ENCODE data around the gene TNFAIP6.
"Not testable (repeated sequence)": the region's sequence is repeated elsewhere in the genome, so short reads cannot be mapped to it uniquely, and the experiment has no call there.

The TNFAIP6 gene

GRCh38 chr2:151410485-151410834 is 53.1 kb downstream of the TNFAIP6 start:
- in situ Hi-C loops (cut with MboI; ENCODE audit: low sequenced_read_pairs), result no loop called here

GRCh38 chr2:151417650-151418049 is 60.3 kb downstream of the TNFAIP6 start:
- in situ Hi-C loops (cut with MboI; ENCODE audit: low sequenced_read_pairs), result no loop called here

GRCh38 chr2:151421681-151422080 is 64.3 kb downstream of the TNFAIP6 start:
- in situ Hi-C loops (cut with MboI; ENCODE audit: low sequenced_read_pairs), result not testable (repeated sequence)

GRCh38 chr2:151422917-151423439 is 65.6 kb downstream of the TNFAIP6 start:
- in situ Hi-C loops (cut with MboI; ENCODE audit: low sequenced_read_pairs), result no loop called here

GRCh38 chr2:151423760-151424159 is 66.4 kb downstream of the TNFAIP6 start:
- in situ Hi-C loops (cut with MboI; ENCODE audit: low sequenced_read_pairs), result no loop called here

Measured in hTERT RPE-1 (cell line).